Spleen (tissue), 11 donors: ENCODE data around the gene ANKRD10. TPM values are rescaled to one million over a fixed set of nuclear protein-coding genes. Genes with fewer than 3 reads are reported as not detected.
"Not testable (repeated sequence)": the region's sequence is repeated elsewhere in the genome, so short reads cannot be mapped to it uniquely, and the experiment has no call there.

ENCODE experiments used
- DNase-seq: peaks from one replicate; pipeline ENCODE4 v3.0.0-alpha.2; 2020
- H3K27ac ChIP-seq, 8 donors: fragments of 200-600 bp; sonication (generic) in 7 of 8; 1 replicate in 4 of 8; 2 replicates in 4 of 8; pipeline versions ENCODE4 v1.5.0 to v1.8.0; 2016 to 2021; ENCODE audit warnings: inconsistent platforms in 4 of 8, mild to moderate bottlenecking in 4 of 8, moderate library complexity in 1 of 8
- H3K27me3 ChIP-seq, 7 donors: fragments of 200-600 bp; sonication (generic) in 6 of 7; replicated peaks in 1 of 7; 1 replicate in 4 of 7; 2 replicates in 3 of 7; pipeline versions ENCODE4 v1.5.0 to v1.8.0; 2016 to 2021; ENCODE audit warnings: inconsistent platforms in 3 of 7, mild to moderate bottlenecking in 1 of 7
- H3K36me3 ChIP-seq, 6 donors: fragments of 200-600 bp; sonication (generic) in 5 of 6; 1 replicate in 4 of 6; 2 replicates in 2 of 6; pipeline versions ENCODE4 v1.5.0 to v1.8.0; 2016 to 2021; ENCODE audit warnings: inconsistent platforms in 2 of 6
- H3K4me1 ChIP-seq, 6 donors: fragments of 200-600 bp; sonication (generic) in 5 of 6; 1 replicate in 3 of 6; 2 replicates in 3 of 6; pipeline versions ENCODE4 v1.5.0 to v1.8.0; 2016 to 2021; ENCODE audit warnings: inconsistent platforms in 3 of 6
- H3K4me3 ChIP-seq, 8 donors: fragments of 200-600 bp; sonication (generic) in 7 of 8; 1 replicate in 4 of 8; 2 replicates in 4 of 8; pipeline versions ENCODE4 v1.5.0 to v1.8.0; 2016 to 2021; ENCODE audit warnings: inconsistent platforms in 4 of 8, mild to moderate bottlenecking in 4 of 8, moderate library complexity in 2 of 8
- H3K9me3 ChIP-seq, 8 donors: fragments of 200-600 bp; sonication (generic) in 7 of 8; 1 replicate in 4 of 8; 2 replicates in 4 of 8; pipeline versions ENCODE4 v1.5.0 to v1.8.0; 2016 to 2021; ENCODE audit warnings: inconsistent platforms in 4 of 8
- POLR2A ChIP-seq, 3 donors: fragments of 450-650 bp; IDR thresholded peaks; one replicate each; pipeline ENCODE4 v1.5.1; 2017; ENCODE audit warnings: antibody characterized with exemption in 3 of 3, mild to moderate bottlenecking in 1 of 3
- POLR2AphosphoS5 ChIP-seq, 3 donors: sonication (generic); formaldehyde crosslinking; IDR thresholded peaks; one replicate each; pipeline ENCODE4 v1.5.1; 2017; ENCODE audit warnings: antibody characterized with exemption in 3 of 3
- WGBS, 5 donors: extraction: QIAGEN DNeasy Blood & Tissue Kit in 3 of 5; methylation state at CpG; one replicate each; pipeline versions ENCODE4 v1.1.5 to v1.1.7; 2013 to 2018; 5-methylcytosine and 5-hydroxymethylcytosine counted together
- intact Hi-C: fragments of 100-400 bp; cut with DNase I; formaldehyde crosslinking; loops from one replicate; pipeline ENCODE4 v1.15.0; 2023; ENCODE audit warnings: low total_unique reads
- polyA plus RNA-seq, 3 donors: library from polyadenylated mRNA; stranded (reverse); fragments of 200-250 nt; gene quantifications; one replicate each; pipeline ENCODE4 v1.2.1, GENCODE V29; 2013
- total RNA-seq, 7 donors: library from RNA; depleted of rRNA in 3 of 7; stranded (reverse); fragments of >200 nt in 3 of 7; fragmentation: NEBNext Ultra II Directional in 4 of 7; extraction: Animal tissue kit (Norgen Biotek cat#: 25700) in 4 of 7; gene quantifications; one replicate each; pipeline versions ENCODE4 v1.1.0 to v1.2.1, GENCODE V29; 2016 to 2021
- TF ChIP-seq, protein P1 (sequence below), 11 experiments: fragments of 200-600 bp in 7 of 11; fragments of 450-650 bp in 4 of 11; sonication (generic) in 4 of 11; IDR thresholded peaks in 8 of 11; conservative IDR thresholded peaks in 3 of 11; 1 replicate in 7 of 11; 2 replicates in 4 of 11; pipeline versions ENCODE4 v1.4.0 to v1.8.0; 2016 to 2021; ENCODE audit warnings: antibody characterized with exemption in 11 of 11, inconsistent platforms in 4 of 11, mild to moderate bottlenecking in 1 of 11
- donor health status: healthy with polysubstance abuse.
- donor health status: DM: no; HTN: no; CAD: no; lungs with moderate emphysema.
- donor health status: DM: no; HTN: no; CAD: no.
- donor health status: Bipolar disorder and iron deficiency.
- donor health status: healthy.
- donor health status: DM: no; HTN: no; CAD: no.
- donor health status: DM: yes; HTN: yes; CAD: no.

The ANKRD10 gene
- total and polyA plus RNA-seq, 10 donors = 122 to 253 (median 183) TPM

DNA sequence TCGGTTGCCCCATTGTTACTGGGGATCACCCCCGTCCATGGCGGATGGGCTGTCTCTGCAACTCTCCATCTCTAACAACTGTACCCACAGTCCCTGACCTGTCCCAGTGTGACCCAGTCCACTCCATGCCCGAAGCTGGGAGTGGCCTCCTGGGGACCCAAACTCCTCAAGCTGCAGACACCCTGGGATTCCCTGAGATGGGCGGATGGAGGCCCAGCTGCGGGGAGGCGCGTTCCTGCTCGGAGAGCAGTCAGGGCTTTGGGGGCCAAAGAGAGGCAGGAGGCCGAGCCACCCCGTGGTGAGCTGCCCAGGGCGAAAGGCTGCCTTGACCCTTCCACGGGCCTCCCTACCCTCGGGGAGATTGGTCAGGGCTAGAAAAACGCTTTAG is 39.7 kb upstream of the ANKRD10 start:
- H3K36me3 ChIP-seq, H3K9me3 ChIP-seq, H3K4me1 ChIP-seq, H3K27me3 ChIP-seq, intact Hi-C loops, DNase-seq, H3K27ac ChIP-seq, H3K4me3 ChIP-seq: not testable (repeated sequence)
- 81 to 93% (median 88%) methylated on average over 11 to 14 of the region's 15 CpGs for WGBS, 5 donors

DNA sequence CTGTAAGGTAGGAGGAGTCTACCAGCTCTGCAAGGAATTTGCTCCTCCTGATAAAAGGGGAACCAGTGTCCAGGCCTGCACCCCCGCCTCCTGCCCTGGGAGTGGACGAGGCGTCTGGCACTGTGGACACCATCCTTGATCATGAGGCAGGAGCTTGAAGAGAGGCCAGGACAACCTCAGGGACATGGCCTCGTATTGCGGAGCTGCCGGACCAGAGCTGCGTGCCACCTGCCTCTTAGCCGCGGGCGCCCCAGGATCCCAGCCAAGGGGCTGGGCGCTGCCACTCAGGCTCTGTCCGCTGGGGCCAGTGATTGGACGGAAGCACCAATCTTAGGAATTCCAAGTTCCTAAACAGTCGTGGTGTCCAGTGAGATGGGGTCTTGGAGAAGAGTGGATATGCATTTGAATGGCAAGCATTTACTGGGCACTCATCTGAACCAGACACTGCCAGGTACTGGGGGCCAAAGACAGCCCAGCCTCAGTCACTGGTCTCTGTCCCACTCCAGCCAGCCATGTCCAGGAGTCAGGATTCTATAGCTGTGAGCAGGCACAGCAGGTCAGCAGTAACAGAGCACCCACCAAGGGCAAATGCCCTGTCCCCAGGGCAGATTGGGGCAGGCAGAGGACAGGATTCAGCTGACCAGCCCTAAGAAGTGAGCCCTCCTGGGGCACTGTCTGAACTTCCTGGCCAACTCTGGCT is 39.1 kb upstream of the ANKRD10 start:
- WGBS, 5 donors = 85 to 97% (median 93%) methylated on average over 4 to 14 of the region's 14 CpGs
- H3K4me3 ChIP-seq = no peak overlapping the region
- peaks cover 0 to 7% (median 0%) of the 10 kb centered on the region in 7 donors for H3K27me3 ChIP-seq
- no peaks in the 10 kb centered on the region for H3K9me3 ChIP-seq
- H3K36me3 ChIP-seq = no peaks in the 10 kb centered on the region
- H3K27ac ChIP-seq = no peak overlapping the region
- TF ChIP-seq POLR2AphosphoS5 (IDR thresholded peaks at IDR 0.05) (no peak), POLR2A (IDR thresholded peaks at IDR 0.05) (no peak)
- TF ChIP-seq, protein P1, sequence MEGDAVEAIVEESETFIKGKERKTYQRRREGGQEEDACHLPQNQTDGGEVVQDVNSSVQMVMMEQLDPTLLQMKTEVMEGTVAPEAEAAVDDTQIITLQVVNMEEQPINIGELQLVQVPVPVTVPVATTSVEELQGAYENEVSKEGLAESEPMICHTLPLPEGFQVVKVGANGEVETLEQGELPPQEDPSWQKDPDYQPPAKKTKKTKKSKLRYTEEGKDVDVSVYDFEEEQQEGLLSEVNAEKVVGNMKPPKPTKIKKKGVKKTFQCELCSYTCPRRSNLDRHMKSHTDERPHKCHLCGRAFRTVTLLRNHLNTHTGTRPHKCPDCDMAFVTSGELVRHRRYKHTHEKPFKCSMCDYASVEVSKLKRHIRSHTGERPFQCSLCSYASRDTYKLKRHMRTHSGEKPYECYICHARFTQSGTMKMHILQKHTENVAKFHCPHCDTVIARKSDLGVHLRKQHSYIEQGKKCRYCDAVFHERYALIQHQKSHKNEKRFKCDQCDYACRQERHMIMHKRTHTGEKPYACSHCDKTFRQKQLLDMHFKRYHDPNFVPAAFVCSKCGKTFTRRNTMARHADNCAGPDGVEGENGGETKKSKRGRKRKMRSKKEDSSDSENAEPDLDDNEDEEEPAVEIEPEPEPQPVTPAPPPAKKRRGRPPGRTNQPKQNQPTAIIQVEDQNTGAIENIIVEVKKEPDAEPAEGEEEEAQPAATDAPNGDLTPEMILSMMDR (IDR thresholded peaks at IDR 0.05 in 8 of 11, conservative IDR thresholded peaks at IDR 0.05 in 3 of 11) = no peak
- no peak for DNase-seq
- intact Hi-C loops = no loop called here
- H3K4me1 ChIP-seq = no peaks in the 10 kb centered on the region

DNA sequence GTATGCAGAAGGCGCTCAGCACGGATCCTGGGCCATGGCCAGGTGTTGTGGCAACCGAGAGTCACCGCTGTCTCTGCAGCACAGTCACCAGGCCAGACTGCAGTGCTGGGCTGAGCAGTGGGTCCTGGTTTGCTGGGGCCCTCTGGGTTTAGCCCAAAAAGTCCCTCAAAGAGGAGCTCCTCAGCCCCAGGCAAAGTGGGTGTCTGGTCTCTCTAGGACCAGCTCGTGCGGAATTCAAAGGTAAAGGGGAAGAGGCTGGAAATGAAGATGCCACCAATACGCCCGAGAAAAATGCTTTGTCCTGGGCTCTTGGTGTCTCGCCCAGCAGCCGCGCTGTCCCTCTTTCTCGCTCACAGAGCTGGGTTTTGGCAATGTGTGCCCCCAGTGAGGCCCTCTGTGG is 38.5 kb upstream of the ANKRD10 start:
- WGBS, 5 donors = 87 to 96% (median 93%) methylated on average over 10 to 12 of the region's 12 CpGs
- no peak for DNase-seq

DNA sequence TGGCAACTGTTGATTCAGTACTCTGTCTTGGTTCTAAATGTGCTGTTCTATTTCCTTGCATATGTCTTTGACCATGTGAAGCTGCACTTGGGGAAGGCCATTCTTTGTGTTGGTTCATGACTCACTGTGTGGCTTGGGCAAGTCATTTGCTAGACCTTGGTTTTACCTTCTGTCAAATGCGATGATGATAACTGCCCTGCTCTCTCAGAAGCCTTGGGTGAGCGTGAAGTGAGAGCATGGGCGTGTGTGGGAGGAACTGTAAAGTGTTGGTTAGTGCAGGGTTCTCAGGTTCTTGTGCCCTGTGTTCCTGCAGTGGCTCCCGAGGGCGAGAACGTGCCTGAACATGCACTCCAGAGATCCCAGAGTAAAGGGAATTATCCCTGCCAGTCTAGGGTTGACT is 37.3 kb upstream of the ANKRD10 start:
- H3K27me3 ChIP-seq, H3K27ac ChIP-seq, H3K4me3 ChIP-seq, H3K9me3 ChIP-seq, H3K4me1 ChIP-seq, DNase-seq, H3K36me3 ChIP-seq, intact Hi-C loops: not testable (repeated sequence)
- WGBS, 5 donors = 63 to 87% (median 72%) methylated on average over 5 to 6 of the region's 6 CpGs

More for the DNA sequence above, 38.5 kb upstream of the ANKRD10 start:
- no peaks in the 10 kb centered on the region for H3K4me1 ChIP-seq
- no peak for TF ChIP-seq POLR2AphosphoS5 (IDR thresholded peaks at IDR 0.05)
- TF ChIP-seq, protein P1 (IDR thresholded peaks at IDR 0.05 in 8 of 11, conservative IDR thresholded peaks at IDR 0.05 in 3 of 11) = no peak
- no peak for TF ChIP-seq POLR2A (IDR thresholded peaks at IDR 0.05)
- H3K4me3 ChIP-seq = no peak overlapping the region
- no peak overlapping the region for H3K27ac ChIP-seq
- H3K9me3 ChIP-seq = no peaks in the 10 kb centered on the region
- intact Hi-C loops = no loop called here
- no peaks in the 10 kb centered on the region for H3K36me3 ChIP-seq
- peaks cover 0 to 7% (median 0%) of the 10 kb centered on the region in 7 donors for H3K27me3 ChIP-seq

DNA sequence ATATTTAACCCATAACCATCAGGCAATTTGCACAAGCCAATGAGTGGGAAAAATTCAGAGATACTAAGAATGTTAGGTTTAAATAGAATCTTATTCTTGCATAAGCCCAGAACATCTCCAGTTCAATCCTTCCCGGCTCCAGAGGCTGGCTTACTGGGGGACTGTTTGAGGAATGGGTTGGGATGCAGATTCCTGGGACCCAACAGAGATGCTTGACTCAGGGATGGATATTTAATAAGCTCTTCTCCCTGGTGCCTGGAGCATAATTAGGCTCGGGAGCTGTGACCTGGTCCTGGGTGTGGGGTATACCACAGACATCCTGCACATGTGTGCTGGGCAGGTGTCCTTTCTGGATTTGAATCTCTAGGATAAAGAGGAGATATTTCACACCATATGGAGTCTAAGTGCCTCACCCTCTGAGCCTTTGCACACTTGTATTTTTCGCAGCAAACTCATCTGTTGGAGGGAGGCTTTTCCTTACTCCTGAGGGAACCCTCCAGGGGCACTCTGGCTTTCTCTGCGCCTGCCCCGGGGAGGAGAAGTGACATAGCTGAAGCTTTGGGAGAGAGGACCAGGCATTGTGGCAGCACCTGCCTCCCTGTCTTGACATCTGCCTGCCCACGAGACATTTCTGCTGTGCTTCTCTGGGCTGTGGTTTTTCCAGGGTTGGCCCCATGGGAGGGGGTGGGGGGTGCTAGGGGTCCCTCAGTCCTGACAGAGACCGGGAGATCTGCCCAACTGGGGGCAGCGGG is 36.1 kb upstream of the ANKRD10 start:
- TF ChIP-seq POLR2A (IDR thresholded peaks at IDR 0.05) (no peak), POLR2AphosphoS5 (IDR thresholded peaks at IDR 0.05) (no peak)
- TF ChIP-seq, protein P1 (IDR thresholded peaks at IDR 0.05 in 8 of 11, conservative IDR thresholded peaks at IDR 0.05 in 3 of 11) = no peak
- DNase-seq = no peak
- Histone ChIP-seq H3K9me3 (no peaks in the 10 kb centered on the region), H3K27ac (no peak overlapping the region), H3K4me1 (no peaks in the 10 kb centered on the region), H3K27me3 (peaks cover 0 to 7% (median 0%) of the 10 kb centered on the region in 7 donors), H3K4me3 (no peak overlapping the region), H3K36me3 (no peaks in the 10 kb centered on the region)
- intact Hi-C loops = no loop called here
- 76 to 90% (median 79%) methylated on average over 2 to 8 of the region's 8 CpGs for WGBS, 5 donors
